CD4-positive, alpha-beta T cell (primary cell): Measurements from ENCODE around the gene AGBL4. TPM values are rescaled to one million over a fixed set of nuclear protein-coding genes. Genes with fewer than 3 reads are reported as not detected.

ENCODE experiments used
- ATAC-seq: fragments of 200-7000 bp; cut with Tn5 transposase; one replicate; pipeline ENCODE4 v1.10.0; 2022; ENCODE audit warnings: mild to moderate bottlenecking; ENCODE audit not compliant: poor library complexity
- CTCF ChIA-PET: fragments of 350-600 bp; sonication (Branson Sonifier 250); formaldehyde crosslinking; loops from one replicate; lab custom pipeline; 2021; ENCODE audit warnings: antibody characterized with exemption, inconsistent platforms; lab: Charles Lee
- POLR2A ChIA-PET: fragments of 350-600 bp; sonication (Branson Sonifier 250); formaldehyde crosslinking; loops from one replicate; lab custom pipeline; 2021; ENCODE audit warnings: antibody characterized with exemption, inconsistent platforms; lab: Charles Lee
- DNase-seq, 14 experiments: peaks; one replicate each; pipeline ENCODE4 v3.0.0-alpha.2; 2013 to 2020; ENCODE audit warnings: mixed read lengths in 2 of 14
- H3K27ac ChIP-seq, 2 donors: one replicate each; pipeline versions ENCODE4 v1.5.1 to v1.7.0; 2013; ENCODE audit warnings: low read length in 2 of 2, low read depth in 1 of 2, mild to moderate bottlenecking in 1 of 2
- H3K27me3 ChIP-seq, 2 experiments: 1 replicate in 1 of 2; 2 replicates in 1 of 2; pipeline versions ENCODE4 v1.6.1 to v1.7.0; 2013; ENCODE audit warnings: low read length in 2 of 2, control low read depth in 1 of 2, mild to moderate bottlenecking in 1 of 2, moderate library complexity in 1 of 2; ENCODE audit not compliant: insufficient read depth in 2 of 2, control insufficient read depth in 1 of 2
- H3K36me3 ChIP-seq: one replicate; pipeline ENCODE4 v1.6.1; 2013; ENCODE audit warnings: low read length, control low read depth; ENCODE audit not compliant: insufficient read depth
- H3K4me1 ChIP-seq: one replicate; pipeline ENCODE4 v1.6.1; 2013; ENCODE audit warnings: low read length, control low read depth; ENCODE audit not compliant: insufficient read depth
- H3K4me3 ChIP-seq: one replicate; pipeline ENCODE4 v1.5.1; 2013; ENCODE audit warnings: mild to moderate bottlenecking, low read length, moderate library complexity
- H3K9me3 ChIP-seq, 2 experiments: 1 replicate in 1 of 2; 2 replicates in 1 of 2; pipeline versions ENCODE4 v1.6.1 to v1.7.0; 2013; ENCODE audit warnings: low read length in 2 of 2, mild to moderate bottlenecking in 2 of 2, control low read depth in 1 of 2, moderate library complexity in 1 of 2; ENCODE audit not compliant: control insufficient read depth in 1 of 2, insufficient read depth in 1 of 2
- H3K27ac Mint-ChIP-seq: one replicate; pipeline ENCODE4 v1.8.0; 2020; ENCODE audit warnings: mixed read lengths
- H3K27me3 Mint-ChIP-seq: one replicate; pipeline ENCODE4 v1.8.0; 2021; ENCODE audit warnings: mixed read lengths
- H3K36me3 Mint-ChIP-seq: one replicate; pipeline ENCODE4 v1.8.0; 2021; ENCODE audit warnings: low read depth, mixed read lengths
- H3K4me1 Mint-ChIP-seq: one replicate; pipeline ENCODE4 v1.8.0; 2021; ENCODE audit warnings: low read depth, mixed read lengths
- H3K4me3 Mint-ChIP-seq: one replicate; pipeline ENCODE4 v1.8.0; 2020; ENCODE audit warnings: mild to moderate bottlenecking, mixed read lengths
- H3K9me3 Mint-ChIP-seq: one replicate; pipeline ENCODE4 v1.8.0; 2020; ENCODE audit warnings: mixed read lengths
- intact Hi-C, 2 experiments: fragments of 100-400 bp; cut with DNase I in 1 of 2; cut with micrococcal nuclease in 1 of 2; formaldehyde crosslinking; loops; one replicate each; pipeline versions ENCODE4 v1.15.1 to v1.9.0; 2023 to 2025; cut with DNase I, micrococcal nuclease
- total RNA-seq, 174 experiments: library from RNA in 2 of 174; stranded (reverse) in 2 of 174; gene quantifications; one replicate each; pipeline ENCODE4 v1.2.3 and lab custom pipeline; 2021 to 2026
- TF ChIP-seq, protein P1 (sequence below): fragments of 200-600 bp; IDR thresholded peaks from one replicate; pipeline ENCODE4 v1.8.0; 2022; ENCODE audit warnings: antibody characterized with exemption, mild to moderate bottlenecking

AGBL4 gene
- total RNA-seq, 2 experiments from 2014 or later = 0.11 TPM; not detected in 1

DNA sequence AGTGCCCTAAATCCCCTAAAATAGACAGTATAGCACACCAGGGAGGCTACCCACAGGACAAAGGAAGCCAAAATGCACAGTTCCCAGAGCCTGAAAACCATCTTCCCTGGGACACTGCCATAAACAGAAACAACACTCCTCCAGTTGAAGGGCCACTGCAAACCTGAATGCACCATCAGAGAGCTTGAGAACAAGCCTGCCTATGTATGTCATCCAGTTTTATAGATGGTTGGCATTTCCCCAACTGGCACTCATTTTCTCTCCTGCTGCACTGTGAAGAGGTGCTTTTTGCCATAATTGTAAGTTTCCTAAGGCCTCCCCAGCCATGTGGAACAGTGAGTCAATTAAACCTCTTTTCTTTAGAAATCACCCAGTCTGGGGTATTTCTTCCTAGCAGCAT is 169.0 kb downstream of the AGBL4 start:
- H3K36me3 ChIP-seq = no peaks in the 10 kb centered on the region
- ATAC-seq (no peak), DNase-seq (no peak)
- Mint-ChIP-seq H3K4me3 (no peak overlapping the region), H3K36me3 (no peaks in the 10 kb centered on the region), H3K9me3 (peaks cover 2% of the 10 kb centered on the region), H3K27me3 (no peaks in the 10 kb centered on the region), H3K27ac (no peak overlapping the region), H3K4me1 (no peaks in the 10 kb centered on the region)
- H3K27me3 ChIP-seq = no peaks in the 10 kb centered on the region
- H3K4me3 ChIP-seq = no peak overlapping the region
- H3K9me3 ChIP-seq = no peaks in the 10 kb centered on the region
- no peaks in the 10 kb centered on the region for H3K4me1 ChIP-seq
- POLR2A ChIA-PET = no interaction called here
- TF ChIP-seq, protein P1, sequence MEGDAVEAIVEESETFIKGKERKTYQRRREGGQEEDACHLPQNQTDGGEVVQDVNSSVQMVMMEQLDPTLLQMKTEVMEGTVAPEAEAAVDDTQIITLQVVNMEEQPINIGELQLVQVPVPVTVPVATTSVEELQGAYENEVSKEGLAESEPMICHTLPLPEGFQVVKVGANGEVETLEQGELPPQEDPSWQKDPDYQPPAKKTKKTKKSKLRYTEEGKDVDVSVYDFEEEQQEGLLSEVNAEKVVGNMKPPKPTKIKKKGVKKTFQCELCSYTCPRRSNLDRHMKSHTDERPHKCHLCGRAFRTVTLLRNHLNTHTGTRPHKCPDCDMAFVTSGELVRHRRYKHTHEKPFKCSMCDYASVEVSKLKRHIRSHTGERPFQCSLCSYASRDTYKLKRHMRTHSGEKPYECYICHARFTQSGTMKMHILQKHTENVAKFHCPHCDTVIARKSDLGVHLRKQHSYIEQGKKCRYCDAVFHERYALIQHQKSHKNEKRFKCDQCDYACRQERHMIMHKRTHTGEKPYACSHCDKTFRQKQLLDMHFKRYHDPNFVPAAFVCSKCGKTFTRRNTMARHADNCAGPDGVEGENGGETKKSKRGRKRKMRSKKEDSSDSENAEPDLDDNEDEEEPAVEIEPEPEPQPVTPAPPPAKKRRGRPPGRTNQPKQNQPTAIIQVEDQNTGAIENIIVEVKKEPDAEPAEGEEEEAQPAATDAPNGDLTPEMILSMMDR = no peak
- CTCF ChIA-PET = no interaction called here
- no peak overlapping the region for H3K27ac ChIP-seq
- intact Hi-C loops = no loop called here

DNA sequence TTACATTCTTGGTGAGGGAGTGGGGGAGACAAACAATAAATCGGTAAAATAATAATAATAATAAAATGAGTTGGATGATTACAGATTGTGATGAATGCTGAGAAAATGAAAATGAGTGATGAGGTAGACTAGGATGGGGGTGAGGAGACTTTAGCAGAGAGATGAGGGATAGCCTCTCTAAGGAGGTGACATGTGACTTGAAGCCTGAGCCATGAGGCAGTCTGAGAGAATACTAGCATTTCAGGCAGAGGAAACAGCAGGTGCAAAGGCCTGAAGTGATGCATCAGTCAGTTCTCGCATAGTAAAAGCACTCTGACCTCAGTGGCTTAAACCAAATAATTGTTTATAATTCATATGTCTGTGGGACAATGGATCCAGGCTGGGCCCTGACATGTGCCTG is 181.2 kb downstream of the AGBL4 start:
- no peaks in the 10 kb centered on the region for H3K27me3 Mint-ChIP-seq
- TF ChIP-seq, protein P1 = no peak
- no peak overlapping the region for H3K27ac ChIP-seq
- no peaks in the 10 kb centered on the region for H3K36me3 Mint-ChIP-seq
- H3K4me3 Mint-ChIP-seq = no peak overlapping the region
- DNase-seq (no peak), ATAC-seq (no peak)
- no peak overlapping the region for H3K4me3 ChIP-seq
- H3K27ac Mint-ChIP-seq = no peak overlapping the region
- no peaks in the 10 kb centered on the region for H3K36me3 ChIP-seq
- ChIA-PET POLR2A (no interaction called here), CTCF (no interaction called here)
- peaks cover 35 to 41% of the 10 kb centered on the region in 2 experiments for H3K9me3 ChIP-seq
- no peaks in the 10 kb centered on the region for H3K4me1 ChIP-seq
- no peaks in the 10 kb centered on the region for H3K27me3 ChIP-seq
- no peaks in the 10 kb centered on the region for H3K4me1 Mint-ChIP-seq
- H3K9me3 Mint-ChIP-seq = peaks cover 12% of the 10 kb centered on the region
- intact Hi-C loops = no loop called here

DNA sequence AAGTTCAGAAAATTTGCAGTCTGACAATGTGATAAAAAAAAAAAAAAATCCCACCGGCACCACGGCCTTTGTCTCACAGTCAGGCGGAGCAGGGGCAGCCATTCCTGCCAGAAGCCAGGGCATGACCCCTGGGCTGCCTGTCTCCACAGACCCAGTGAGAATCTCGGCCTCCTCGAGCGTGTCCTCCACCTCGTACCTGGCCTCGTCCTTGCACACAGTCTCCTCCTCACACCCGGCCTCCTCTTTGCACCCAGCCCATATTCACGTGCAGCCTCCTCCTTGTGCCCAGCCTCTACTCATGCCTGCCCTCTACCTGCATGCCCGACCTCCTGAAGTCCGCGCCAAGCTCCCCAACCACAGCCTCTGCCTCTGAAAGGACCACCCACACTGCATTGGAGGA is 182.0 kb downstream of the AGBL4 start:
- POLR2A ChIA-PET = no interaction called here

More for the DNA sequence above, 182.0 kb downstream of the AGBL4 start:
- no peaks in the 10 kb centered on the region for H3K36me3 ChIP-seq
- intact Hi-C loops = no loop called here
- no peak overlapping the region for H3K27ac ChIP-seq
- TF ChIP-seq, protein P1 = no peak
- H3K4me1 ChIP-seq = no peaks in the 10 kb centered on the region
- H3K36me3 Mint-ChIP-seq = no peaks in the 10 kb centered on the region
- no peaks in the 10 kb centered on the region for H3K27me3 Mint-ChIP-seq
- CTCF ChIA-PET = no interaction called here
- H3K4me3 ChIP-seq = no peak overlapping the region
- no peak overlapping the region for H3K27ac Mint-ChIP-seq
- no peak overlapping the region for H3K4me3 Mint-ChIP-seq
- no peaks in the 10 kb centered on the region for H3K27me3 ChIP-seq
- ATAC-seq (no peak), DNase-seq (no peak)
- H3K9me3 Mint-ChIP-seq = peaks cover 12% of the 10 kb centered on the region
- no peaks in the 10 kb centered on the region for H3K4me1 Mint-ChIP-seq
- peaks cover 35 to 46% of the 10 kb centered on the region in 2 experiments for H3K9me3 ChIP-seq
